OCI-LY3 (cell line): Measurements from ENCODE around the gene CALML6.

Experiments
- CTCF ChIP-seq: fragments of 200-600, 300-600 bp; sonication (generic); IDR thresholded peaks from 2 replicates; pipeline ENCODE4 v1.5.1; 2014; ENCODE audit warnings: antibody characterized with exemption, low read length, low read depth
- EZH2phosphoT487 ChIP-seq: fragments of 200-600 bp; shearing (Covaris generic); IDR thresholded peaks from 2 replicates; pipeline ENCODE4 v1.6.1; 2018; ENCODE audit warnings: antibody characterized with exemption, mixed run types, low read depth

- TF ChIP-seq CTCF (no peak), EZH2phosphoT487 (no peak)
Observed at GRCh38 chr1:1894354-1895059, 20.6 kb upstream of the CALML6 start.
